ENCODE results near the gene ZBTB46. TPM values are rescaled to one million over a fixed set of nuclear protein-coding genes. Genes with fewer than 3 reads are reported as not detected.

Gene ZBTB46
- total RNA-seq, 1 experiment from 2014 or later: 1.1 TPM

DNA sequence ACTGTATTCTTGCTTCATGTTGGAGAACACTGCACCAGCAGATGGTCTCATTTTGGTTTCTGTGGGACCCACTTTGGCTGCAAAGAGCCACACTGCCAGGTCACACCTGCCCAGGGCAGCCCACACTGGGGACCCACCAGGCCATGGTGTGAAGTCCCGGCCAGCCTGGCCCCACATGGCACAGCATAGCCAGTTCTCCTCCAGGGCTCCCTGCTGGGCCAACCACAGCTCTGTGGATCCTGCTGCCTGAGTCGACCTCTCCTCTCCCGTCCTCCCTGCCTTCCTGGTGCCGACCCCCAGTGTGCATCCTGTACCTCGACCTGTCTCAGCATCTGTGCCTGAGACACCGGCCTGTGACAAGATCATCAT lies 126.3 kb downstream of the ZBTB46 start:
- no TSS peak for BruUV-seq (replicated peaks)
- CTCF ChIA-PET: no interaction called here

DNA sequence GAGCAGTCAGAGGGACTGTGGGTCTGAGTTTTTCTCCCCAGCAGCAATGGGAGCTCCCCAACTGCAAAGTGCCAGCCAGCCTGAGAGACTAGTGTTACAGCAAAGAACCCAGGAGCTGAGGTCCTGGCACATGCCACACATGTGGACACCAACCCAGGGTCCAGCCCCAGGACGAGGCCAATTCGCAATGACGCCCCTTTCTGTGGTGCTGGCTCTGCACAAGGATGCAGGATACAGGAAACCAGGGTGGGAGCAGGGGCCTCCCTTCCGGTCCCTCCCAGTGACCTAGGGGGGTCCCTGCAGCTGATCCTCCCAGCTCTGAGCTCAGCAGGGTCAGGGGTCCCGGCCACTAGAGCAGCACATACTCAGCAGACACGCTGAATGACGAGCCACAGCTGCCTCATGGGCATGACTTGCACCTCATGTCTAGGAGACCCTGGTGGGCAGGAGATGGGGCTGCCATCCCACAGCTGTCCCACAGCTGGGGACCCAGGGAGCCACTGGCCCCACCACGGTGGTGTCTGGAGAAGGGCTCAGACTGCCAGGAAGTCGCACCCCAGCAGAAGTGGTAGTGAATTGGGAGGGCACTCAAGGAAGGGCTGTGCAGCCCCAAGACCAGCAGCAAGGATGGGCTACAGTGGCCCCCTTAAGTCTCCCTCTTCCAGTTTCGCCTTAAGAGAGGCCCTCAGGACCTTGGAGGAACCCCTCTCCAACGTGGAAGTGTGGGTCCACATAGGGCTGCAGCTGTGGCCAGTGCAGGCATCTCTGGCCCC lies 126.9 kb downstream of the ZBTB46 start:
- intact Hi-C loops (cut with micrococcal nuclease; ENCODE audit: unreplicated experiment): no loop called here
- Histone ChIP-seq H3K4me1 (ENCODE audit: insufficient read depth, low read length, poor library complexity, severe bottlenecking) (peaks cover 13% of the 10 kb centered on the region), H3K27ac (ENCODE audit: low read depth, low read length, poor library complexity, severe bottlenecking) (no peak overlapping the region), H3K27me3 (replicated peaks; ENCODE audit: insufficient read depth, low read depth, low read length, poor library complexity) (no peaks in the 10 kb centered on the region), H3K9me3 (ENCODE audit: low read depth, low read length, poor library complexity, severe bottlenecking) (no peaks in the 10 kb centered on the region), H3K36me3 (ENCODE audit: insufficient read depth, low read length, poor library complexity, severe bottlenecking) (peaks cover 28% of the 10 kb centered on the region), H3K4me3 (ENCODE audit: low read depth, low read length, poor library complexity, severe bottlenecking) (no peak overlapping the region)
- DNase-seq (ENCODE audit: low spot score): no peak
- TF ChIP-seq CTCF (conservative IDR thresholded peaks at IDR 0.05; ENCODE audit: low read depth, low read length) (no peak), EZH2 (IDR thresholded peaks at IDR 0.05; ENCODE audit: borderline replicate concordance, low read depth, low read length, poor library complexity, severe bottlenecking) (no peak)
- no TSS peak for BruUV-seq (replicated peaks)
- ChIA-PET POLR2A (ENCODE audit: low non-redundant PET) (no interaction called here), CTCF (no interaction called here)

More for the DNA sequence above, 126.3 kb downstream of the ZBTB46 start:
- no peak for TF ChIP-seq CTCF (conservative IDR thresholded peaks at IDR 0.05; ENCODE audit: low read depth, low read length)
- TF ChIP-seq EZH2 (IDR thresholded peaks at IDR 0.05; ENCODE audit: borderline replicate concordance, low read depth, low read length, poor library complexity, severe bottlenecking): no peak
- Histone ChIP-seq H3K4me1 (ENCODE audit: insufficient read depth, low read length, poor library complexity, severe bottlenecking) (peaks cover 7% of the 10 kb centered on the region), H3K36me3 (ENCODE audit: insufficient read depth, low read length, poor library complexity, severe bottlenecking) (peaks cover 33% of the 10 kb centered on the region), H3K9me3 (ENCODE audit: low read depth, low read length, poor library complexity, severe bottlenecking) (no peaks in the 10 kb centered on the region), H3K27me3 (replicated peaks; ENCODE audit: insufficient read depth, low read depth, low read length, poor library complexity) (no peaks in the 10 kb centered on the region), H3K4me3 (ENCODE audit: low read depth, low read length, poor library complexity, severe bottlenecking) (no peak overlapping the region), H3K27ac (ENCODE audit: low read depth, low read length, poor library complexity, severe bottlenecking) (no peak overlapping the region)
- intact Hi-C loops (cut with micrococcal nuclease; ENCODE audit: unreplicated experiment): no loop called here
- DNase-seq (ENCODE audit: low spot score): no peak
- POLR2A ChIA-PET (ENCODE audit: low non-redundant PET): no interaction called here

DNA sequence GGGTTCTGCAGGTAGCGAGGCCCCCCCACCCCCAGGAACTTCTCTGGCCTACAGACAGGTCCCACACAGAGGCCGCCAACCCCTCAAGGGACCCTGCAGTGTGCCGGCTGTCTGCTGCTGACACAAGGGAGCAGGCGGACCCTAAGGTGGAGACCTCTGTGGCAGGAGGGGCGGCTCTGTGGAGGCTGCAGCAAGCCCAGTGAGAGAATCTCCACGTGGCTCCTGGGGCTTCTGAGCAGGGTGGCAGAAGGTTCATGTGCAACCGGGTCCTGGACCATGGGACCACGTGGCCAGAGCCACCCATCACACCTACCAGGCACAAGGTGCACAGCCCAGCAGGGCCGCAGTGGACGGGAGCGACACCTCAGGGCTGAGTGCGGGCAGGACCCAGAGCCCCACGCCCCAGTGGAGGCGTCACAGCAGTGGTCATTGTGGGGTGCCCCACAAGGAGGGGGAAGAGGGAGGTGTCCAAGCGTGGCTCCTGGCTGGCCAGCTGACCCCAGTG lies 127.5 kb downstream of the ZBTB46 start:
- BruUV-seq (replicated peaks): no TSS peak
- no peak for DNase-seq (ENCODE audit: low spot score)
- Histone ChIP-seq H3K27ac (ENCODE audit: low read depth, low read length, poor library complexity, severe bottlenecking) (no peak overlapping the region), H3K4me3 (ENCODE audit: low read depth, low read length, poor library complexity, severe bottlenecking) (no peak overlapping the region), H3K27me3 (replicated peaks; ENCODE audit: insufficient read depth, low read depth, low read length, poor library complexity) (no peaks in the 10 kb centered on the region), H3K36me3 (ENCODE audit: insufficient read depth, low read length, poor library complexity, severe bottlenecking) (peaks cover 21% of the 10 kb centered on the region), H3K9me3 (ENCODE audit: low read depth, low read length, poor library complexity, severe bottlenecking) (no peaks in the 10 kb centered on the region), H3K4me1 (ENCODE audit: insufficient read depth, low read length, poor library complexity, severe bottlenecking) (peaks cover 14% of the 10 kb centered on the region)
- ChIA-PET POLR2A (ENCODE audit: low non-redundant PET) (no interaction called here), CTCF (no interaction called here)
- TF ChIP-seq EZH2 (IDR thresholded peaks at IDR 0.05; ENCODE audit: borderline replicate concordance, low read depth, low read length, poor library complexity, severe bottlenecking): no peak
- TF ChIP-seq CTCF (conservative IDR thresholded peaks at IDR 0.05; ENCODE audit: low read depth, low read length): no peak
- intact Hi-C loops (cut with micrococcal nuclease; ENCODE audit: unreplicated experiment): no loop called here

Measured in A673 (cell line).